OCI-LY7 (cell line): ENCODE data around the gene ENKD1. TPM values are rescaled to one million over a fixed set of nuclear protein-coding genes. Genes with fewer than 3 reads are reported as not detected.

Experiments used
- BruUV-seq: library from RNA; stranded (reverse); fragments of 400-500 nt; replicated peaks from 2 replicates; lab custom pipeline; 2021; lab: Mats Ljungman, UMichigan
- CTCF ChIA-PET: fragments of 300-600 bp; sonication (Branson Sonifier 250); formaldehyde crosslinking; loops from one replicate; lab custom pipeline; 2022; ENCODE audit warnings: antibody characterized with exemption; ENCODE audit not compliant: unreplicated experiment; lab: Charles Lee
- POLR2A ChIA-PET: fragments of 300-600 bp; sonication (Branson Sonifier 250); formaldehyde crosslinking; loops from one replicate; lab custom pipeline; 2022; ENCODE audit warnings: antibody characterized with exemption; lab: Charles Lee
- DNase-seq: peaks from one replicate; pipeline ENCODE4 v3.0.0-alpha.2; 2015; ENCODE audit warnings: low spot score
- H2AFZ ChIP-seq: fragments of 200-600 bp; sonication (generic), shearing (Covaris generic); 2 replicates; pipeline ENCODE4 v1.6.1; 2014; ENCODE audit warnings: mild to moderate bottlenecking, antibody characterized with exemption, low read length, moderate library complexity
- H3K27ac ChIP-seq: fragments of 200-600 bp; sonication (generic); 2 replicates; pipeline ENCODE4 v1.5.1; 2014; ENCODE audit warnings: mixed run types, low read depth, mild to moderate bottlenecking, moderate library complexity, low read length, inconsistent platforms; ENCODE audit not compliant: poor library complexity, severe bottlenecking
- H3K36me3 ChIP-seq: fragments of 200-600 bp; sonication (generic); 2 replicates; pipeline ENCODE4 v1.6.1; 2014; ENCODE audit warnings: mild to moderate bottlenecking, antibody characterized with exemption, low read length, moderate library complexity, mixed read lengths; ENCODE audit not compliant: insufficient read depth
- H3K4me1 ChIP-seq: fragments of 200-600 bp; sonication (generic); 2 replicates; pipeline ENCODE4 v1.5.1; 2014; ENCODE audit warnings: mild to moderate bottlenecking, low read length; ENCODE audit not compliant: insufficient read depth, poor library complexity, severe bottlenecking
- H3K4me2 ChIP-seq: fragments of 200-600 bp; sonication (generic); 2 replicates; pipeline ENCODE4 v1.6.1; 2014; ENCODE audit warnings: mild to moderate bottlenecking, low read length
- H3K4me3 ChIP-seq: fragments of 200-600 bp; sonication (generic); 2 replicates; pipeline ENCODE4 v1.5.1; 2014; ENCODE audit warnings: mild to moderate bottlenecking, low read depth, low read length; ENCODE audit not compliant: poor library complexity, severe bottlenecking
- H3K79me2 ChIP-seq: fragments of 200-600 bp; sonication (generic); 2 replicates; pipeline ENCODE4 v1.6.1; 2016; ENCODE audit warnings: low read depth, mild to moderate bottlenecking, low read length, moderate library complexity, mixed read lengths; ENCODE audit not compliant: insufficient read depth
- H3K9me2 ChIP-seq: fragments of 200-600 bp; sonication (generic); 2 replicates; pipeline ENCODE4 v1.6.1; 2016; ENCODE audit warnings: mild to moderate bottlenecking, low read length, mixed read lengths; ENCODE audit not compliant: insufficient read depth
- H3K9me3 ChIP-seq: fragments of 200-600 bp; sonication (generic); 2 replicates; pipeline ENCODE4 v1.6.1; 2014; ENCODE audit warnings: mild to moderate bottlenecking, mixed run types, low read length, mixed read lengths
- H4K20me1 ChIP-seq: fragments of 200-600 bp; sonication (generic); 2 replicates; pipeline ENCODE4 v1.6.1; 2014; ENCODE audit warnings: mild to moderate bottlenecking, antibody characterized with exemption, low read length, moderate library complexity, mixed read lengths; ENCODE audit not compliant: insufficient read depth
- CTCF ChIP-seq: fragments of 200-600 bp; sonication (generic); conservative IDR thresholded peaks from 2 replicates; pipeline ENCODE4 v1.5.1; 2014; ENCODE audit warnings: mild to moderate bottlenecking, antibody characterized with exemption, low read length, moderate library complexity, mixed read lengths
- EZH2phosphoT487 ChIP-seq: fragments of 200-600 bp; sonication (generic); IDR thresholded peaks from 2 replicates; pipeline ENCODE4 v1.6.1; 2018; ENCODE audit warnings: low read depth, borderline replicate concordance, mild to moderate bottlenecking, mixed run types, antibody characterized with exemption, low read length, moderate library complexity, mixed read lengths
- intact Hi-C: fragments of 100-400 bp; cut with micrococcal nuclease; formaldehyde crosslinking; loops from one replicate; pipeline ENCODE4 v1.10.0; 2022; ENCODE audit not compliant: unreplicated experiment
- total RNA-seq, 2 experiments: library from RNA; depleted of rRNA in 1 of 2; stranded (reverse); fragments of >200 nt in 1 of 2; shearing (Covaris generic) in 1 of 2; gene quantifications; 2 replicates each; pipeline ENCODE4 v1.2.3, GENCODE V29; 2014 to 2022

The ENKD1 gene
- total RNA-seq, 2 experiments from 2014 or later, result 8.1 to 15.7 TPM

DNA sequence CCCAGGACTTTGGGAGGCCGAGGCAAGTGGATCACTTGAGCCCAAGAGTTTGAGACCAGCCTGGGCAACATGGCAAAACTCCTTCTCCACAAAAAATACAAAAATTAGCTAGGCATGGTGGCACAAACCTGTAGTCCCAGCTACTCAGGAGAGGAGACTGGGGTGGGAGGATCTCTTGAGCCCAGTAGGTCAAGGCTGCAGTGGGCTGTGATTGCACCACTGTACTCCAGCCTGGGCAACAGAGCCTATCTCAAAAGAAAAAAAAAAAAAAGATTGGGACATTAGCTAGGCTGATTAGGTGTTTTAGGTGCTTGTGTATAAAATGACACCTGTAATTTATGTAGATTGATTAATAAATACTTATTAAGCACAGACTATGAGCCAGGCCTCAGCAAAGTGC lies 42.5 kb upstream of the ENKD1 start:
- H3K9me3 ChIP-seq, result no peaks in the 10 kb centered on the region
- peaks cover 8% of the 10 kb centered on the region; the same call in 1 of the 2 replicates for H3K79me2 ChIP-seq
- DNase-seq, result no peak
- no peaks in the 10 kb centered on the region for H3K36me3 ChIP-seq
- no peaks in the 10 kb centered on the region for H4K20me1 ChIP-seq
- H3K4me3 ChIP-seq, result no peak overlapping the region
- H2AFZ ChIP-seq, result no peak overlapping the region
- intact Hi-C loops, result no loop called here
- no peak overlapping the region for H3K27ac ChIP-seq
- BruUV-seq, result no TSS peak
- TF ChIP-seq EZH2phosphoT487, result no peak
- no peaks in the 10 kb centered on the region for H3K9me2 ChIP-seq
- H3K4me2 ChIP-seq, result no peak overlapping the region
- ChIA-PET POLR2A (interaction anchor here (0.7 to 1.1 kb wide), 3 partner anchors 11 to 109 kb away, joined by 3 to 5 read pairs (median 3); no protein-coding TSS in a partner anchor), CTCF (no interaction called here)
- peaks cover under 1% of the 10 kb centered on the region for H3K4me1 ChIP-seq

DNA sequence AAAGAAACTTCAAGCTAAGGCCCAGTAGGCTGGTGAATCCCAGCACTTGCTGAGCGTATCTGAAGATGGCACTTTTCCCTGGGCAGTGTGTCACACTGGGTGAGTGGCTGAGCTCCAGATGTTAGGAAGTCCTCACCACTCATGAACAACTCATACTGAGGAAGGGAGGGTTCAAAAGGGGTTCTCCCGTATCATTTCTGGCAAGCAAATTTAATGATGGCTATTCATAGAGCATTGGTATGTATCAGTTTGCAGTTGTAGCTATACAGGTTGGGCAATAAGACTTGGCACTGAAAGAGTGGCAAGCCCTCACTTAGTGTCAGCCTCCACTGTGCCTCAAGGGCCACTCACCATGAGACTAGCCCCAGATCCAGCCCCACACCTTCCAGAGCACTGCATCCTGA lies 41.8 kb upstream of the ENKD1 start:
- Histone ChIP-seq H3K27ac (no peak overlapping the region), H3K4me1 (peaks cover 5% of the 10 kb centered on the region), H4K20me1 (no peaks in the 10 kb centered on the region), H3K9me3 (no peaks in the 10 kb centered on the region), H3K36me3 (no peaks in the 10 kb centered on the region), H3K4me3 (no peak overlapping the region), H3K79me2 (peaks cover 3% of the 10 kb centered on the region; the same call in 1 of the 2 replicates), H3K4me2 (no peak overlapping the region), H2AFZ (no peak overlapping the region), H3K9me2 (no peaks in the 10 kb centered on the region)
- intact Hi-C loops, result no loop called here
- DNase-seq, result no peak
- no peak for TF ChIP-seq CTCF
- ChIA-PET CTCF (no interaction called here), POLR2A (interaction anchor here (0.6 to 1.0 kb wide), 3 partner anchors 16 to 1455 kb away, joined by 3 to 5 read pairs (median 4); no protein-coding TSS in a partner anchor)
- no TSS peak for BruUV-seq

DNA sequence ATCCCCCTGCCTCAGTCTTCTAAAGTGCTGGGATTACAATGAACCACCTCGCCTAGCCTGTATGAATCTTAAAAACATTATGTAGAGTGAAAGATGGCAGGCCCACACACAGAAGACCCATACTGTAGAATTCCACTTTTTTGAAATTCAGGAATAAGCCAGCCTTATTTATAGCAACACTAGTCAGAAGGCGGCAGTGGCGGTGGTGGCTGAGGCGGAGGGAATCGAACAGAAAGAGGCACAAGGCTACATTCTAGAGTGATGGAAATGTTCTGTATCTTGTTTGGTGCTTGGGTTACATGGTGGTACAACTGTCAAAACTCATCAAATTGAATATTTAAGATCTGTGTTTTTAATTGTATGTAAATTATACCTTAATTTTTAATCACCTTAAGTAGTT lies 41.2 kb upstream of the ENKD1 start:
- H3K27ac ChIP-seq, result no peak overlapping the region
- H3K4me2 ChIP-seq, result no peak overlapping the region
- H3K79me2 ChIP-seq, result peaks cover 4% of the 10 kb centered on the region; the same call in 1 of the 2 replicates
- intact Hi-C loops, result no loop called here
- POLR2A ChIA-PET, result interaction anchor here (0.6 to 1.0 kb wide), 2 partner anchors 15 to 1456 kb away, joined by 4 to 5 read pairs; no protein-coding TSS in a partner anchor
- DNase-seq, result no peak
- no peaks in the 10 kb centered on the region for H3K9me3 ChIP-seq
- H2AFZ ChIP-seq, result no peak overlapping the region
- TF ChIP-seq CTCF (no peak), EZH2phosphoT487 (no peak)
- no TSS peak for BruUV-seq
- peaks cover 5% of the 10 kb centered on the region for H3K4me1 ChIP-seq
- no peaks in the 10 kb centered on the region for H3K9me2 ChIP-seq
- no peaks in the 10 kb centered on the region for H4K20me1 ChIP-seq
- CTCF ChIA-PET, result no interaction called here
- H3K4me3 ChIP-seq, result no peak overlapping the region
- no peaks in the 10 kb centered on the region for H3K36me3 ChIP-seq
